K562 (cell line): ENCODE results near the gene SGPL1. TPM values are rescaled to one million over a fixed set of nuclear protein-coding genes. Genes with fewer than 3 reads are reported as not detected.

ENCODE experiments used
- CBFA2T2 ChIP-seq: fragments of 450-650 bp; conservative IDR thresholded peaks from 2 replicates; pipeline ENCODE4 v1.6.1; 2017; ENCODE audit warnings: mild to moderate bottlenecking
- GABPA ChIP-seq: fragments of 200-800 bp; sonication (Bioruptor generic); conservative IDR thresholded peaks from 2 replicates; pipeline ENCODE4 v1.6.1; 2016; ENCODE audit warnings: low read depth, missing genetic modification characterization, missing compliant biosample characterization
- MAFK ChIP-seq: IDR thresholded peaks from 2 replicates; pipeline ENCODE4 v1.6.1; 2011; ENCODE audit warnings: low read length, improper control_type of control experiment
- MEF2A ChIP-seq: IDR thresholded peaks from 2 replicates; pipeline ENCODE4 v1.6.1; 2011; ENCODE audit warnings: low read depth, mild to moderate bottlenecking, low read length, moderate library complexity; ENCODE audit not compliant: control insufficient read depth
- MGA ChIP-seq: fragments of 450-650 bp; IDR thresholded peaks from 2 replicates; pipeline ENCODE4 v1.6.1; 2016; ENCODE audit warnings: mild to moderate bottlenecking, moderate library complexity
- STAT5A ChIP-seq: IDR thresholded peaks from 2 replicates; pipeline ENCODE4 v1.6.1; 2012; ENCODE audit warnings: low read length, inconsistent platforms, borderline replicate concordance
- SUPT5H ChIP-seq: fragments of 450-650 bp; IDR thresholded peaks from 2 replicates; pipeline ENCODE4 v1.6.1; 2016
- TAF9B ChIP-seq: fragments of 450-650 bp; IDR thresholded peaks from 2 replicates; pipeline ENCODE4 v1.6.1; 2018; ENCODE audit warnings: mild to moderate bottlenecking; ENCODE audit not compliant: partially characterized antibody
- TCF7L2 ChIP-seq: fragments of 150-350 bp; IDR thresholded peaks from 2 replicates; pipeline ENCODE4 v1.6.1; 2016; ENCODE audit warnings: low read depth, mild to moderate bottlenecking, low read length, moderate library complexity
- ZNF766 ChIP-seq: fragments of 200-800 bp; sonication (Bioruptor generic); conservative IDR thresholded peaks from 2 replicates; pipeline ENCODE4 v1.6.1; 2016; ENCODE audit warnings: missing genetic modification characterization, missing compliant biosample characterization
- polyA plus RNA-seq, 8 experiments: library from polyadenylated mRNA; depleted of rRNA in 4 of 8; stranded (reverse) in 5 of 8; unstranded in 3 of 8; fragments of >200 nt; fragmentation: Nextera tagmentation in 2 of 8; fragmentation: Illumina TruSeq in 1 of 8; extraction: Ambion mirVana in 2 of 8; extraction: Trizol in 1 of 8; gene quantifications; 2 replicates each; pipeline versions ENCODE4 v1.2.1 to v1.2.3, GENCODE V29; 2011 to 2014; ENCODE audit warnings: inconsistent platforms in 1 of 8, missing spikeins in 1 of 8
- total RNA-seq, 7 experiments: library from RNA; depleted of rRNA in 6 of 7; stranded (reverse); fragments of >200 nt in 6 of 7; fragmentation: Illumina TruSeq in 2 of 7; extraction: Trizol in 2 of 7; gene quantifications; 2 replicates each; pipeline versions ENCODE4 v1.2.1 to v1.2.3, GENCODE V29; 2011 to 2021; ENCODE audit warnings: low replicate concordance in 1 of 7

SGPL1 gene
- total and polyA plus RNA-seq, 9 of the 15 experiments (the other 6 are each of a cell fraction or from before 2014, with no cell fraction given) = 6.0 to 18.0 (median 8.7) TPM

- TF ChIP-seq MGA (no peak), SUPT5H (no peak), TCF7L2 (no peak), MAFK (no peak), CBFA2T2 (no peak), ZNF766 (CRISPR knock-in tag) (no peak), TAF9B (no peak), STAT5A (no peak), GABPA (tag) (no peak), MEF2A (no peak)
Measured at GRCh38 chr10:70923696-70924095, 107.9 kb downstream of the SGPL1 start (continued).
